Esophagus (tissue), 2 donors: ENCODE measurements around the gene KCTD17. TPM values are rescaled to one million over a fixed set of nuclear protein-coding genes. Genes with fewer than 3 reads are reported as not detected.

Experiments
- H3K27ac ChIP-seq, 2 donors: one replicate each; pipeline ENCODE4 v1.5.1; 2013; ENCODE audit warnings: low read depth in 2 of 2, mild to moderate bottlenecking in 2 of 2, inconsistent platforms in 1 of 2, low read length in 1 of 2, moderate library complexity in 1 of 2
- H3K27me3 ChIP-seq, 2 donors: one replicate each; pipeline ENCODE4 v1.6.1; 2013; ENCODE audit warnings: low read length in 2 of 2, control low read depth in 1 of 2, mild to moderate bottlenecking in 1 of 2; ENCODE audit not compliant: insufficient read depth in 2 of 2, control insufficient read depth in 1 of 2
- H3K36me3 ChIP-seq, 2 donors: one replicate each; pipeline ENCODE4 v1.6.1; 2013; ENCODE audit warnings: low read length in 1 of 2; ENCODE audit not compliant: control insufficient read depth in 2 of 2, insufficient read depth in 2 of 2
- H3K4me1 ChIP-seq, 2 donors: one replicate each; pipeline ENCODE4 v1.6.1; 2013; ENCODE audit warnings: low read length in 1 of 2; ENCODE audit not compliant: control insufficient read depth in 2 of 2, insufficient read depth in 2 of 2
- H3K4me3 ChIP-seq, 2 donors: one replicate each; pipeline ENCODE4 v1.5.1; 2013; ENCODE audit warnings: low read length in 2 of 2, mild to moderate bottlenecking in 2 of 2, low read depth in 1 of 2, moderate library complexity in 1 of 2
- H3K9me3 ChIP-seq, 2 donors: one replicate each; pipeline ENCODE4 v1.6.1; 2013; ENCODE audit warnings: mild to moderate bottlenecking in 2 of 2, low read depth in 1 of 2, low read length in 1 of 2, moderate library complexity in 1 of 2; ENCODE audit not compliant: control insufficient read depth in 2 of 2, insufficient read depth in 1 of 2
- WGBS, 2 donors: extraction: QIAGEN DNeasy Blood & Tissue Kit; methylation state at CpG; one replicate each; pipeline ENCODE4 v1.1.7; 2013; 5-methylcytosine and 5-hydroxymethylcytosine counted together
- polyA plus RNA-seq, 2 donors: library from polyadenylated mRNA; stranded (reverse); fragments of 200-250 nt; gene quantifications; one replicate each; pipeline ENCODE4 v1.2.3, GENCODE V29; 2013
- donor health status: healthy with polysubstance abuse.
- donor health status: Bipolar disorder and iron deficiency.

KCTD17 gene
- polyA plus RNA-seq, 2 donors: 6.7 to 7.4 TPM

- Histone ChIP-seq H3K27ac (no peak overlapping the region), H3K9me3 (no peaks in the 10 kb centered on the region), H3K27me3 (no peaks in the 10 kb centered on the region), H3K36me3 (no peaks in the 10 kb centered on the region), H3K4me3 (no peak overlapping the region), H3K4me1 (no peaks in the 10 kb centered on the region)
- 29 to 33% methylated on average over 7 of the region's 7 CpGs for WGBS, 2 donors
Measured at GRCh38 chr22:37105154-37105553, 53.6 kb downstream of the KCTD17 start.

GRCh38 chr22:37105990-37106389 is 54.4 kb downstream of the KCTD17 start:
- H3K36me3 ChIP-seq: no peaks in the 10 kb centered on the region
- H3K4me1 ChIP-seq: no peaks in the 10 kb centered on the region
- H3K27me3 ChIP-seq: no peaks in the 10 kb centered on the region
- H3K27ac ChIP-seq: no peak overlapping the region
- H3K9me3 ChIP-seq: no peaks in the 10 kb centered on the region
- H3K4me3 ChIP-seq: no peak overlapping the region
- WGBS, 2 donors: 70 to 80% methylated on average over 5 of the region's 5 CpGs

GRCh38 chr22:37107816-37108621 is 56.5 kb downstream of the KCTD17 start:
- H3K4me1 ChIP-seq: no peaks in the 10 kb centered on the region
- no peaks in the 10 kb centered on the region for H3K36me3 ChIP-seq
- H3K4me3 ChIP-seq: no peak overlapping the region
- no peaks in the 10 kb centered on the region for H3K9me3 ChIP-seq
- no peaks in the 10 kb centered on the region for H3K27me3 ChIP-seq
- no peak overlapping the region for H3K27ac ChIP-seq
- WGBS, 2 donors: 88 to 91% methylated on average over 18 of the region's 18 CpGs

GRCh38 chr22:37109242-37109917 is 57.8 kb downstream of the KCTD17 start, which contains the start of gene TMPRSS6:
TMPRSS6 (minus strand) TSS chr22:37109713; CDS start chr22:37103417, 6,296 bp downstream.
- no peaks in the 10 kb centered on the region for H3K27me3 ChIP-seq
- no peaks in the 10 kb centered on the region for H3K36me3 ChIP-seq
- WGBS, 2 donors: 46 to 61% methylated on average over 13 of the region's 13 CpGs
- H3K27ac ChIP-seq: no peak within 1 kb of the TSS
- no peak within 1 kb of the TSS for H3K4me3 ChIP-seq
- no peaks in the 10 kb centered on the region for H3K4me1 ChIP-seq
- H3K9me3 ChIP-seq: no peaks in the 10 kb centered on the region

- no peaks in the 10 kb centered on the region for H3K4me1 ChIP-seq
- H3K9me3 ChIP-seq: no peaks in the 10 kb centered on the region
- H3K27ac ChIP-seq: no peak overlapping the region
- no peak overlapping the region for H3K4me3 ChIP-seq
- no peaks in the 10 kb centered on the region for H3K27me3 ChIP-seq
- H3K36me3 ChIP-seq: no peaks in the 10 kb centered on the region
- WGBS, 2 donors: 87 to 90% methylated on average over 13 of the region's 13 CpGs
Measured at GRCh38 chr22:37111156-37111717, 59.7 kb downstream of the KCTD17 start.

GRCh38 chr22:37112084-37112728 is 60.7 kb downstream of the KCTD17 start:
- Histone ChIP-seq H3K36me3 (no peaks in the 10 kb centered on the region), H3K27me3 (no peaks in the 10 kb centered on the region), H3K4me3 (no peak overlapping the region), H3K27ac (no peak overlapping the region), H3K4me1 (no peaks in the 10 kb centered on the region), H3K9me3 (no peaks in the 10 kb centered on the region)
- 69 to 71% methylated on average over 12 of the region's 12 CpGs for WGBS, 2 donors

Other genes with a start within 250 kb of the KCTD17 start
- gene PVALB, start 234.7 kb upstream of the KCTD17 start, polyA plus RNA-seq: not detected
- 1 to 10 TPM; 4.2 to 7.0 TPM for gene NCF4, start 190.7 kb upstream of the KCTD17 start, polyA plus RNA-seq
- 1 to 10 TPM in 1 of 2 donors, under 1 TPM in 1; 0.75 to 1.5 TPM for gene CSF2RB, start 138.1 kb upstream of the KCTD17 start, polyA plus RNA-seq
- 100 to 1,000 TPM; 108 to 140 TPM for gene TST, start 32.3 kb upstream of the KCTD17 start, polyA plus RNA-seq
- gene MPST, start 32.0 kb upstream of the KCTD17 start, polyA plus RNA-seq: 100 to 1,000 TPM; 104 to 147 TPM
- under 1 TPM; 0.04 to 0.05 TPM for gene TMPRSS6, start 58.0 kb downstream of the KCTD17 start, polyA plus RNA-seq
- 1 to 10 TPM in 1 of 2 donors, under 1 TPM in 1; 0.65 to 1.2 TPM for gene IL2RB, start 98.2 kb downstream of the KCTD17 start, polyA plus RNA-seq
- gene C1QTNF6, start 136.5 kb downstream of the KCTD17 start, polyA plus RNA-seq: 1 to 10 TPM; 1.3 to 4.9 TPM
- under 1 TPM in 1 of 2 donors, not detected in 1; 0.02 TPM for gene SSTR3, start 160.7 kb downstream of the KCTD17 start, polyA plus RNA-seq
- 1 to 10 TPM; 7.2 to 9.4 TPM for gene RAC2, start 192.5 kb downstream of the KCTD17 start, polyA plus RNA-seq
- gene CYTH4, start 230.8 kb downstream of the KCTD17 start, polyA plus RNA-seq: 1 to 10 TPM; 1.4 to 4.1 TPM